ENCODE measurements around the gene ATP10A. TPM values are rescaled to one million over a fixed set of nuclear protein-coding genes. Genes with fewer than 3 reads are reported as not detected.

Gene ATP10A
- total RNA-seq, 4 donors from 2014 or later, result 8.1 to 36.0 (median 17.9) TPM

GRCh38 chr15:25705433-25706115, 157.6 kb downstream of the ATP10A start:
- Histone ChIP-seq H3K4me3 (no peak overlapping the region), H3K36me3 (peaks cover 0 to 16% (median 0%) of the 10 kb centered on the region in 3 donors), H3K9me3 (no peaks in the 10 kb centered on the region), H3K27me3 (no peaks in the 10 kb centered on the region), H3K4me1 (no peaks in the 10 kb centered on the region), H3K27ac (no peak overlapping the region)
- no peak for TF ChIP-seq EP300 (IDR thresholded peaks at IDR 0.05)
- TF ChIP-seq CTCF (IDR thresholded peaks at IDR 0.05), result no peak
- no peak for TF ChIP-seq POLR2A (IDR thresholded peaks at IDR 0.05)
- no peak for DNase-seq (ENCODE audit: low spot score in 2 of 2)
- WGBS, 2 donors, result 88 to 93% methylated on average over 17 of the region's 17 CpGs

GRCh38 chr15:25703726-25704125, 159.4 kb downstream of the ATP10A start:
- Histone ChIP-seq H3K36me3 (peaks cover 0 to 16% (median 0%) of the 10 kb centered on the region in 3 donors), H3K27ac (no peak overlapping the region), H3K27me3 (no peaks in the 10 kb centered on the region), H3K4me1 (no peaks in the 10 kb centered on the region), H3K9me3 (no peaks in the 10 kb centered on the region), H3K4me3 (no peak overlapping the region)
- TF ChIP-seq EP300 (IDR thresholded peaks at IDR 0.05) (no peak), POLR2A (IDR thresholded peaks at IDR 0.05) (no peak), CTCF (IDR thresholded peaks at IDR 0.05) (no peak)
- WGBS, 2 donors, result 90 to 96% methylated on average over 4 to 6 of the region's 6 CpGs
- DNase-seq (ENCODE audit: low spot score in 2 of 2), result no peak

GRCh38 chr15:25701721-25702465, 161.2 kb downstream of the ATP10A start:
- Histone ChIP-seq H3K27me3 (no peaks in the 10 kb centered on the region), H3K4me1 (no peaks in the 10 kb centered on the region), H3K9me3 (no peaks in the 10 kb centered on the region), H3K4me3 (no peak overlapping the region), H3K27ac (no peak overlapping the region), H3K36me3 (peaks cover 0 to 11% (median 0%) of the 10 kb centered on the region in 3 donors)
- TF ChIP-seq CTCF (IDR thresholded peaks at IDR 0.05) (no peak), POLR2A (IDR thresholded peaks at IDR 0.05) (no peak), EP300 (IDR thresholded peaks at IDR 0.05) (no peak)
- 88% methylated on average over 19 of the region's 19 CpGs for WGBS, 2 donors
- no peak for DNase-seq (ENCODE audit: low spot score in 2 of 2)

GRCh38 chr15:25700916-25701315, 162.2 kb downstream of the ATP10A start:
- Histone ChIP-seq H3K4me3 (no peak overlapping the region), H3K4me1 (no peaks in the 10 kb centered on the region), H3K9me3 (no peaks in the 10 kb centered on the region), H3K27ac (no peak overlapping the region), H3K36me3 (peaks cover 0 to 14% (median 0%) of the 10 kb centered on the region in 3 donors), H3K27me3 (no peaks in the 10 kb centered on the region)
- WGBS, 2 donors, result 90% methylated on average over 7 of the region's 7 CpGs
- no peak for DNase-seq (ENCODE audit: low spot score in 2 of 2)
- TF ChIP-seq CTCF (IDR thresholded peaks at IDR 0.05) (no peak), EP300 (IDR thresholded peaks at IDR 0.05) (no peak), POLR2A (IDR thresholded peaks at IDR 0.05) (no peak)

GRCh38 chr15:25697586-25697985, 165.5 kb downstream of the ATP10A start:
- no peak overlapping the region for H3K27ac ChIP-seq
- H3K9me3 ChIP-seq, result no peaks in the 10 kb centered on the region
- H3K4me3 ChIP-seq, result no peak overlapping the region
- WGBS, 2 donors, result 79 to 83% methylated on average over 1 of the region's 1 CpG
- TF ChIP-seq POLR2A (IDR thresholded peaks at IDR 0.05) (no peak), CTCF (IDR thresholded peaks at IDR 0.05) (no peak), EP300 (IDR thresholded peaks at IDR 0.05) (no peak)
- H3K27me3 ChIP-seq, result no peaks in the 10 kb centered on the region
- no peak for DNase-seq (ENCODE audit: low spot score in 2 of 2)
- no peaks in the 10 kb centered on the region for H3K4me1 ChIP-seq
- H3K36me3 ChIP-seq, result peaks cover 0 to 30% (median 0%) of the 10 kb centered on the region in 3 donors
